Activated CD8-positive, alpha-beta memory T cell treated with anti-CD3 and anti-CD28 coated beads for 4 hours (primary cell): Measurements from ENCODE around the gene UNC5C.

Experiments
- DNase-seq, 2 donors: peaks; one replicate each; pipeline ENCODE4 v3.0.0-alpha.2; 2020; ENCODE audit warnings: low read depth in 2 of 2

The UNC5C gene

GRCh38 chr4:95268819-95269565, 279.8 kb downstream of the UNC5C start:
- no peak for DNase-seq

GRCh38 chr4:95267081-95267480, 281.7 kb downstream of the UNC5C start:
- DNase-seq, result no peak

GRCh38 chr4:95265814-95266740, 282.7 kb downstream of the UNC5C start:
- DNase-seq, result no peak

- no peak for DNase-seq
These were observed 283.9 kb downstream of the UNC5C start for GRCh38 chr4:95264843-95265242.

- DNase-seq, result no peak
These were observed 284.8 kb downstream of the UNC5C start for GRCh38 chr4:95263960-95264359.

GRCh38 chr4:95263391-95263790, 285.4 kb downstream of the UNC5C start:
- no peak for DNase-seq

GRCh38 chr4:95256108-95256835, 292.5 kb downstream of the UNC5C start:
- no peak for DNase-seq

GRCh38 chr4:95255396-95256107, 293.2 kb downstream of the UNC5C start:
- no peak for DNase-seq

GRCh38 chr4:95251568-95251967, 297.2 kb downstream of the UNC5C start:
- DNase-seq, result no peak

- no peak for DNase-seq
These were observed 298.1 kb downstream of the UNC5C start for GRCh38 chr4:95250544-95251137.

GRCh38 chr4:95249426-95250021, 299.2 kb downstream of the UNC5C start:
- DNase-seq, result no peak

- DNase-seq, result no peak
These were observed 299.9 kb downstream of the UNC5C start for GRCh38 chr4:95248720-95249425.

- DNase-seq, result no peak
These were observed 304.9 kb downstream of the UNC5C start for GRCh38 chr4:95243892-95244291.

GRCh38 chr4:95238554-95238953, 310.2 kb downstream of the UNC5C start:
- DNase-seq, result no peak

GRCh38 chr4:95232358-95233156, 316.2 kb downstream of the UNC5C start:
- no peak for DNase-seq

- DNase-seq, result no peak
These were observed 317.1 kb downstream of the UNC5C start for GRCh38 chr4:95231681-95232080.

- DNase-seq, result no peak
These were observed 322.9 kb downstream of the UNC5C start for GRCh38 chr4:95225849-95226248.

- no peak for DNase-seq
These were observed 324.4 kb downstream of the UNC5C start for GRCh38 chr4:95224402-95224801.
